HG02885 (cell line): ENCODE data around the gene FAAP100.
A peak's percentile ranks its signal among the peaks of the same experiment; 100 is the strongest.

ENCODE experiments used
- ATAC-seq: cut with Tn5 transposase; IDR thresholded peaks from one replicate; pipeline ENCODE4 v1.9.1; 2021; ENCODE audit warnings: mild to moderate bottlenecking; ENCODE audit not compliant: unreplicated experiment, poor library complexity

The FAAP100 gene

DNA sequence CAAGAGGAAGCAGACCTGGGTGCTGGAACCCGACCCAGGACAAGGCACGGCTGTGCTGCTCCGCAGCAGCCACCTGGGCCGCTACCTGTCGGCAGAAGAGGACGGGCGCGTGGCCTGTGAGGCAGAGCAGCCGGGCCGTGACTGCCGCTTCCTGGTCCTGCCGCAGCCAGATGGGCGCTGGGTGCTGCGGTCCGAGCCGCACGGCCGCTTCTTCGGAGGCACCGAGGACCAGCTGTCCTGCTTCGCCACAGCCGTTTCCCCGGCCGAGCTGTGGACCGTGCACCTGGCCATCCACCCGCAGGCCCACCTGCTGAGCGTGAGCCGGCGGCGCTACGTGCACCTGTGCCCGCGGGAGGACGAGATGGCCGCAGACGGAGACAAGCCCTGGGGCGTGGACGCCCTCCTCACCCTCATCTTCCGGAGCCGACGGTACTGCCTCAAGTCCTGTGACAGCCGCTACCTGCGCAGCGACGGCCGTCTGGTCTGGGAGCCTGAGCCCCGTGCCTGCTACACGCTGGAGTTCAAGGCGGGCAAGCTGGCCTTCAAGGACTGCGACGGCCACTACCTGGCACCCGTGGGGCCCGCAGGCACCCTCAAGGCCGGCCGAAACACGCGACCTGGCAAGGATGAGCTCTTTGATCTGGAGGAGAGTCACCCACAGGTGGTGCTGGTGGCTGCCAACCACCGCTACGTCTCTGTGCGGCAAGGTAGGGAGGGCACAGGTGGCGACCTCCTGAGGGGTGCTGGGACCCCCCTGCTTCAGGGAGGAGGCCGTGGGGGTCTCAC lies 23.3 kb downstream of the FAAP100 start:
- no peak for ATAC-seq

DNA sequence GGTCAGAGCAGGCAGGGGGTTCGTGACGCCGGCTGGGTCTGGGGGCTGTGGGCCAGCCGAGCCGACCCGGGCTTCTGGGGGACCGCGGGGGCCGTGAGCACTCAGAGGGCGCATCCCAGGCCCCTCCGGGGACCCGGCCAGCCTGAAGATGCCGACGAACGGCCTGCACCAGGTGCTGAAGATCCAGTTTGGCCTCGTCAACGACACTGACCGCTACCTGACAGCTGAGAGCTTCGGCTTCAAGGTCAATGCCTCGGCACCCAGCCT lies 23.8 kb downstream of the FAAP100 start:
- no peak for ATAC-seq

DNA sequence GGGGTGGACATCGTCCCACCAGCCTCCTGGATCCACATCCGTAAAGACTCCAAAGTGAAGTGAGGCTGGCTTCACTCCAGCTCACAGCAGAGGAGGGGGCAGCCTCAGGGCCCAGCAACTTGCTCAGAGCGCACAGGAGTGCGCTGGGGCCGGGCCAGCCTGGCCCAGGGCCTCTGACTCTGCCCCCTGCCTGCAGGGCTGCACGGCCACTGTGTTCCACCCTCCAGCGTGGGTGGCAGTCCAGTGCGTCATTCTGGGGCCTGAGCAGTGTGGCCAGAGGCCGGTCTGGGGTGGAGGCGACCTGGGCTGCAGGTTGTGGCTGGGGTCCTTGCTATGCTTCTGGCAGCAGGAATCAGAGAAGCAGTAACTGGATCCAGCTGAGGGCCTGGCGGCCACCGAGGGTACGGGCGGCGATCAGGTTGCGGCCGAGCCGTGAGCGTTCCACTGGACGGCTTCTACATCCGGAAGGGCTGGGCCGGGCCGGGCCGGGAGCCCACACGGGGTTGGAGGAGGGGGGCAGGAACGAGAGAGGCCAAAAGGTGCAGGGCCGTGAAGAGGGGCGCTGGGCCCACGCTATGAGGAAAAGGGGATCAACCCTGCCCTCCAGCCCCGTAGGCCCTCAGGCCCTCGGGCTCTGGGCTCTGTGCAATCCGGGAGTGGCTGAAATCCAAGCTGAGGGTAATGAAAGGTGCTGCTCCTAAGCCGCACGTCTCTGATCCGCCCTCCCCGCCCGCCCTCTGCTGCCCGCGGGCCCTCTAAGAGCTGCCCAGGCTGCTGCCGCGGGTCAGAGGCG lies 24.4 kb downstream of the FAAP100 start, which contains the start of gene FSCN2:
Gene FSCN2 (plus strand): TSS at position 787 of the 793 bp plus-strand sequence. CDS start 155 bp downstream, outside the sequence.
- ATAC-seq: no peak

DNA sequence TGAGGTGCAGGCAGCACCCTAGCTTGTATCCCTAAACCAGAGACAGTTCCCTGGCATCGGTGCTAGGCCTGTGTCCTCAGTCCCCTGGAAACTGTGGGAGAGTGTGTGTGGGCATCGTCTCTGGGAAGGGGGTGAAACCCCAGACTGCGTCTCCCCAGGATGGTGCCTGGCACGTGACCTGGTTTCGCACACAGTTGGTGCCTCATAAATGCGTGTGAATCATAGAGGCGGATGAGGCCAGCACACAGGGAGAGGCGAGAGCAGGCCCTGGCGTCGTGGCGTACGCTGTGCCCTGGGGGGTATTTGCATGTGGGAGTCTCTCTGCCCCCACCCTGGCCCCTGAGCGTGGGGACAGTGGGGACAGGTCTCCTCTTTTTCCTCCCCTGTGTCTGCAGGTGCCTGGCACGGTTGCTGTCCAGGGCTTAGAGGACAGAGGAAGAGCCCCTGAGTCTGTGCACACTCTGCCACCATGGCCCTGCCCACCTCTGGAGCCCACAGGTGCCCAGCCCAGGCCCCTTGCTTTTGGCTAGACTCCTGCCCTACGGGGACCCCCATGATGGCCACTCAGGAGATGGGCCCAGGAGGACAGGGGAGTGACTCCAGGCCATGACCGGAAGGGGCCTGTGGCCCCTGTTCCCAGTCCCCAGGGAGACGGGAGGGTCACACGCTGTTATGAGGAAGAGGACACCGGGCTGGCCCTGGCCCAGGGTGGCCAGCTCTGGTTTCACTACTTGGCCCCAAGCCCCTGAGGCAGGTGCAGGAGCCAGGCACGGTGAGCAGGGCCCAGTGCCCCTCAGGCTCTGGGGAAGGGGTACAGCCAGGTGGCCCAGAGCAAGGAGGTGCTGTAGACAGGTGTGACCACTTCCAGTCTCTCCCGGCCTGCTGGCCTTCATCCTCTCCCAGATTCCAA lies 25.2 kb downstream of the FAAP100 start:
- ATAC-seq: no peak

DNA sequence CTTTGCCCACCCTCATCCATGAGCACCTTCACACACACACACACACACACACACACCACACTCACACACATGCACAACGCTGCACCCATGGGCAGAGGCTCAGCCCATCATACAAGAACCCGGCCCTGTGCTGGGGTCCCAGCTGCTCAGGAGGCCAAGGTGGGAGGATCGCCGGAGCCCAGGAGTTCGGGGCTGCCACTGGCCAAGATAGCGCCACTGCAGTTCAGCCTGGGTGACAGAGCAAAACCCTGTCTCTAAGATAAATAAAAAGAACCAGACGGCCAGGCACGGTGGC lies 27.3 kb downstream of the FAAP100 start:
- ATAC-seq: no peak

DNA sequence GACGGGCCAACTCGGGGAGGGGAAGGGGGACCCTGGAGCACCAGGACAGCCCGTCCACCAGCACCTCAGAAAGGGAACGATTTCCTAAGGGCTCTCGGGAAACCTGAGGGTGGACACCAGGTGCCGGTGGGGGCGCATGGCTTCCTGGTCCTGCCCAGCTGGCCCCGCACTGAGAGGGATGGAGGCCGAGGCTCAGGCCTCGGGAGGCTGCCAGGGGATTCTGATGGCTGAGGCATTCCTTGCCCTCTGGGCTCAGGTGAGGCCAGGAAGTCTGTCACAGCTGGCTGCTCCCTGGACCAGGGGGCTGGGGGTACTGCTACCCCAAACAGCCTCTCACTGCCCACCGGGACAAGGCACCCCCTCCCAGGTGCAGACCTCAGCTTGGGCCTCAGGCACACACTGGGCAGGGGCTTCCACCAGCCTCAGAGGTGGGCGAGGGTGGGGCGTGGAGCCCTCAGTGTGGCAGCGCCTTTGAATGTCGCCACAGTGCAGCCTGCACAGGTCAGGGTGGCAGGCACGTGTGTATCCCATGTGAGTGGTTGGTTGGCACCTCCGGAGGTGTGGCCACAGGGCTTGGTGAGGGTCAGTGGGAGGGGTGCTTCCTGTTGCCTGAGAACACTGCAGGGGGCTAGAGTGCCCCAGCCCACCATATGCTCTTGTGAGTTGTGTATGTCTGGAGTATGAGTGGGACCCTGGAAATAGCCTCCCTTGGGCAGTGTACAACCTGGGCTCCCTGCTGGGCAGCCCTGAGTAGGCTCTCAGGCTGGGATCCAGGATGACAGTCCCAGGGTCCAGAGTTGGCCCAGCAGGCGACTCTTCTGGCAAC lies 27.9 kb downstream of the FAAP100 start:
- ATAC-seq: no peak

DNA sequence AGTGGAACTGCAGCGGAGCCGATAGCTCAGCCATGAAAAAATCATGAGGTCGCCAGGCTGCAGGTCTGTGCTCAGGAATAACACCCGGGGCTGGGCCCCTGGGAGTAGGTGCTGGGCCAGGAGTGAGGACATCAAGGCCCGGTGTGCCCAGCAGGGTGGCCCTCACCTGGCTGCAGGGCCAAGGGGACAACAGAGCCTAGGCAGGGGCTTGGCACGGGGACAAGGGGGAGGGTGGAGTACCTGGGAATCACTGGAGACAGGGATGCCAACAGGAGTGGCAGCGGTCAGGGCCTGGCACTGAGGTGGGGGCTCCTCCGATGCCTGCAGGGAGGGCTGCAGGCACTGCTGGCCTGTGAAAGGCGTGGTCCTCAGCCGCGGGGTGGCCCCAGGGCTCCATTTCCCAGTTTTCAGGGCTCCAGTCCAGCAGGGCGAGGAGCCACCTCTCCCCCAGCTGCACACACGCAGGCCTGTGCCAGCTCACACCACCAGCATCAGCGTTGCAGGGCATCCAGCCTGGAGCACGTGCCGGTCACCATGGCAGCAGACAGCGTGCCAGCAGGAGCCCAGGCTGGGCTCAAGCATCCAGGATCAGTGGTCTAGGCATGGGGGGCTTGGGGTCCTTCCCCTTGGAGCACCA lies 28.6 kb downstream of the FAAP100 start:
- no peak for ATAC-seq

DNA sequence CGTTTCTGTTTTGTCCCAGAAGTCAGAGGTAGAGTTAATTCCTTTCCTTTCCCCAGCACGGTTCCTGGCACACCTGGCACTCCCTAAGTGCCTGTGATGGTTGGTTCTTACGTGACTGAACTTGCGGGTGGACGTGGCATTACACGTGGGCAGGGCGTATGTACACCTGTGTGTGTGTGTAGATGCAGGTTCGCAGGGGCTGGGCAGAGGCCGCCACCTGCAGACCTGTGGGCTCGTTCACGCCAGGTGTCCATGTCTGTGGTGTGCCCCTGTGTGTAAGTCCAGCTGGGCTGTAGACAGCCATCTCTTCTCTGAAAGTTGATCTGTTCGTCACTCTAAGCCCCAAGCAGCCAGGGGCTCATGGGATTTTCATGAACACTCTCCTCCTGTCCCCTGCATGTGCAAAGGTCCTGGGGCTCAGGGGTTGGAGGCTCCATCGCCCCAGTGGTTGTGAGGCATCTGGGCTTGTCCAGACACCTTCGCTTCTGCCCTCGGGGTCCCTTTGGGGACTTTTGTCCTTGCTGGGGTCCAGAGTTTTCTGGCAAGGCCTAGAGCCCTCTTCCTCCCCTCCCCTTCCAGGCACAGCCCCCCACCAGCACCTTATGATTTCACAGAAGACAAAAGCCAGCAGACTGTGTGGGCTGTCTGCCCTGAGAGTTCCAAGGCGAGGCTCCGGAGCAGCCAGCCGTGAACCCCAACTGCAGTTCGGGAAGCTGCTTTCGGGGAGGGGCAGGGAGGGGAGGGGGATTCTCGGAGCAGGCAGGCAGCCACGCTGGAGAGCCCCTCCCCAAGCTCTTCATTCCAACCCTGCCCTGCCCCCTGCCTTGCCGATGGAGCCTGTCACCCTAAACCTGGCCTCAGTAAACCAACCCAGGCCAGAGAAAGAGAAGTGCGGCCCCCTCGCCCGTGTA lies 29.4 kb downstream of the FAAP100 start:
- ATAC-seq: no peak

DNA sequence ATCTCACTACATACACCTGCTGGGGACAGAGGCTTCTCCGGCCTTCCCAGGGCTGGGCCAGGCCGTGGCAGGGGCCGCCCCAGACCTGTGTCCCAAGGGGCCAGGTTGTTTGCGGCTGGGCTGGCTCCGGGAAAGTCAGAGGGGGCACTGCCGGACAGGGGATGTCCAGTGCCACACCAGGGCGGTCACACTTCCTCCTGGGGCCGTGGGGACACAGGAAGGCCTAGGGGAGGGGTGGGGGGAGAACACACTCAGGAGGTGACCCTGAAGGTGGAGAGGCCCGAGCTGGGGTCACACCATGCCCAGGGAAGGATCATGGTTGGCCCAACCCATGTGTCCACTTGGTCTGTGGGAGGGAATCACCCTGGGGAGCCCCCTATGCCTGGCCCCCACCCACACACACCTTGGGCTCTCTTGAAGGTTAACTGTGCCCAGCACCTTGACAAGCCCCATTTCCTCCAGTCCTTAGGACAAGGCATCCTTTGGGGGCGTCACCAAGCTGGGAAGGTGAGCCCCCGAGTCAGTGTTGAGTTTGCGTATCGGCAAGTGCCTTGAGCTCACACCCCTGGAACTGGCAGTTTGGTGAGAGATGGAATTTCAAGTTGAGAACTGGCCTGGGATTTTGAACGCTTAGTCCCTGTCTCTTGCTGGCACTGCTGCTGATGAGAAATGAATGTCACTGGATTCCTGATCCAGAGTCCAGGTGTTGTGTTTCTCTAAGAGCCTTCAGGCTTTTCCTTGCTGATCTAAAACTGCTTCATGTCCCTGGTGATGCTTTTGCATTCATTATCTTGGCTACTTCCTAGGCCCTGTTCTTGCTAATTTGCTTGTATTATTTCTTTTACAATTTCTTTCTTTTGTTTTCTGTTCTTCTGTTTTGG lies 31.9 kb downstream of the FAAP100 start:
- no peak for ATAC-seq

DNA sequence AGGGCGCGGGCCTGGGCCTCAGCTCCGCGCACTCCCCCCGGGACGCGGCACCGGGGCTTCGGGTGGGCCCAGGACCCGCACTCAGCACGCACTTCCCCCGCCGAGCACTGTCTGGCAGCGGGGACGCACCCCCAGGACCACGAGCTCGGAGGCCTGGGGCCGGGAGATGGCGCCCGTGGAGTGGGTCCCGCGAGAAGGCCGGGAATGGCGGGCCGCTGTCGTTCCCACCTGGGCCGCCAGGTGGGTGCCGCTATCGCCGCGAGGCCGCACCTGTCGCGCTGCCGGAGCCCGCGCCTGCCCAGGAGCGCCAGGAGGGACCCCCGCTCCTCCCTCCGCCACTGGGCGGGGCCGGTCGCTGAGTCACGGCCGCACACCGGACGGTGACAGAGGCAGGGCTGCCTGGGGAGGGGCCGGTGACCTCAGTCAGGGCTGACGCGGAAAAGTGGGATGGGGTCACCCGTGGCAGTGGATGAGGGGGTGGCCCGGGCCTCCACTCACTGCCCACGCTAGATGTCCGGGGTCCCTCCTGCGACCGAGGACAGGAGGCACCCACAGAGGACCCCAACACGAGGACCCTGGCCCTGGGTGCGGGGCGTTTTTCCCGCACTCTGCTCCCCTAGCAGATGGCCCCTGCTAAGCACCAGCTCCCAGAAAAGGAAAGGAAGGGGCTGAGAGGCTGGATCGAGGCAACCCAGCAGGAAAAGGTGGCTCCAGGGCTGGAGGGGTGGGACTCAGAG lies 32.7 kb downstream of the FAAP100 start:
- ATAC-seq: no peak

DNA sequence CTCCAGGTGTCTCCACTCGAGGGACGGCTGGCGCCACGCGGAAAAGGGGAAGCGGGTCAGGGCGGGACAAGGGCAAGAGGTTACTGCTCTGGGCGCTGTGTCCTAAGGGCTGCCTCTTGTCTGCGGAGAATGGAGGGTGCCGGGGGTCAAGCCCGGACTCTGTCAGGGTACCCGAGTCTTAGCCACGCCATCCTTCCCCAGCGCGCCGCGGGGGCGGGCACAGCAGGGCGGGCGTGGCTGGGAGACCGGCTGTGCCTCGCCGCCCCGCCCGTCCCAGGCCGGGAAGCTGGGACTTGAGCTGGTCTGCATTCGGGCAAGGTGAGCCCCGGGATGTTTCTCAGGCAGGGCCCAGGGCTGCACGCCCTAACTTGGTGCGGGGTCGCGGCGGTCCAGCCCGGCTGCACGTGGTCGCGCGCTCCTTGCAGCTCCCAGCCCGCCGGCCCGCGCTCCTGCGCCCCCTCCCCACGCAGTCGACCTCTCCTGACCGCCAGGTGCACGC lies 33.3 kb downstream of the FAAP100 start:
- no peak for ATAC-seq

DNA sequence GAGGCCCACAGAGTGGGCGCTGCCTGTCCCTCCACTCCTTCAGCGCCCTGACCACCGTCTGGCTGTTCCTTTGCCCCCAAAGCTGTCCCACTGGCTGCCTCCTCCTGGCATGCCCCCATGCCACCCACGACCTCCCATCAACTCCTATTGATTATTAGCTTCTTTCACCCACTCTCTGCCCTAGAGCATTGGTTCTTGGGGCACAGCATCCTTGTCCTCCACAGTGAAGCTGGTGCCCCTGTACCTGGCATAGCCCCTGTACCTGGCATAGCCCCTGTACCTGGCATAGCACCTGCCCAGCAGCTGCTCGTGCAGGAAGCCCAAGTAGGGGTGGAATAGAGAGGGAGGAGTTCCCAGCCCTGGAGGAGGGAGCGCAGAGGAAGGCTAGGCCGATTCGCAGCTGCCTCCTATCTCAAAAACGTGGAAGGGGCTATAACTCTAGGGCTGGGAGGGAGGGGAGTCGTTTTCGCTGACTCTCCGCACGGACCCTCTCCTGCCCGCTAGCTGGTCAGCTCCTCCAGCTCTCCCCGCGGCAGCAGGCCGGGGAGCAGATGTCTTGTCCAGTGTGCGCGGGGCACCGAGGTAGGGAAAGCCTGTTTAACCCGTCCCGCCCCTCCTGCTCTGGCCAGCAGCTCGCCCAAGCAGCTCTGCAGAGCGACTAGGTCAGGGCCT lies 33.9 kb downstream of the FAAP100 start:
- ATAC-seq: no peak

DNA sequence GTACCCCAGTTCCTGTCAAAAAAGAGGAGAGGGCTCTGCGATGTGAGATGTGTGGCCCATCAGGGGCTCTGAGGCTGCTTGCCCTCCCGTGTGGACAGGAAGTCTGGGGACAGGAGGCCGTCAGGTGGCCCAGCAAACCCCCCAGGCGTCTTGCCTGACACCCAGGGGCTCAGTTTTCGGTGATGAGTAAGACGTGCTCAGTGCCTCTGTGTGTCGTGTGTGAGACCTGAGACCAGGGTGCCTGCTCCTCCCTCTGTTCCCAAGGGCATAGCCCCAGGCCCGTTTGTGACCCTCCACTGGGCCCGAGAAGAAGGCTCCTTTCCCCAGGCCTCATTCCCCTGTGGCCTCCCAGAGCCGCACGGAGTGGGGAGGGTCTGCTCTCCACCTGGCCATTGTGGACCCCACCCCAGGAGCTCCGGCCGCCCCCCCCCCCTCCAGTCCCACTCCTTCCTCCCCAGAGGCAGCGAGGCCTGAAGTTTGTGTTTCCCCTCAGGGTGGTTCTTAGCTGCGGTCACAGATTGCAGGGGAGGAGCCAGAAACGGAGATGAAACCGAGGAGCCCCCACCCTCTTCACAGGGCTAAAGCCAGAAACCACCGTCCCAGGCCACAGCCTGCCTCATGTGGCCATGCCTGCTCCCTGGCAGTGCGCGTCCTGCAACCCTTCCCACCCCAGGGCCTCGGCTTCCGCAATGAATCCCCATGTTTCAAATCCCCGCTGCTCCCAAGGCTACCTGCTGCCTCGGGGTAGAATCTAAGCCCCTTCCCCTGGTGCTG lies 34.6 kb downstream of the FAAP100 start:
- ATAC-seq: peak; percentile 20

DNA sequence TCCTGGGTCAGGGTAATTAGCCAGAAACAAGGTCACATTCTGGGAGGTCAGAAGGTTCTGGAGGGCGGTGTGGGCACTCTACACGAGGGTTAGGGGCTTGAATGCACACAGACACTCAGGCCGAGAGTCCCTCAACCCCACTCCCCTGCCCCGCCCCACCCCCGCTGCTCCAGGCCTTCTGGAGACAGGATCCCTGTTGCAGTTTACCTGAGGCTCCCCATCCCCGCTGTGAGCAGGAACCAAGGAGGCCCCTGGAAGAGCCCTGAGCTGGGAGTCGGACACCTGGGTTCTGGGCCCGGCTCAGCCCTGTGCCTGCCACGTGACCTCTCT lies 35.2 kb downstream of the FAAP100 start:
- ATAC-seq: no peak

DNA sequence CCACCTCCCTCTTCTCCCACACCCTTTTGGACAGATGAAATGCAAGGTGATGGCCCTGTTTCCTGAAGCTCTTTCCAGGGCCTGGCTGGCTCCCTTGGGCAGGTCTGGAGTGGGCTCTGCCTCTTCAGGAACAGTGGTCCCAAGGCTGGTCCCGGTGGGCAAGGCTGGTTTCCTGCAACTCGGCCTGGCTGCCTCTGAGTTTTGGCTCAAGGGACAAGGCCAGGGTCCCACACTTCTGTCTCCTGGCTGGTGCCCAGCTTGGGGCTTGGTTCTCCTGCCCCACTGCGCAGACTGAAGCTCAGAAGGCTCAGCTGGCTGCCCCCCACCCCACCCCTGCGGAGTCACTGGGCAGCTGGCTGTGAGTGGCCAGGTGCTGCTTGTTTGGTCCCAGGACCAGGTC lies 35.7 kb downstream of the FAAP100 start:
- ATAC-seq: no peak

DNA sequence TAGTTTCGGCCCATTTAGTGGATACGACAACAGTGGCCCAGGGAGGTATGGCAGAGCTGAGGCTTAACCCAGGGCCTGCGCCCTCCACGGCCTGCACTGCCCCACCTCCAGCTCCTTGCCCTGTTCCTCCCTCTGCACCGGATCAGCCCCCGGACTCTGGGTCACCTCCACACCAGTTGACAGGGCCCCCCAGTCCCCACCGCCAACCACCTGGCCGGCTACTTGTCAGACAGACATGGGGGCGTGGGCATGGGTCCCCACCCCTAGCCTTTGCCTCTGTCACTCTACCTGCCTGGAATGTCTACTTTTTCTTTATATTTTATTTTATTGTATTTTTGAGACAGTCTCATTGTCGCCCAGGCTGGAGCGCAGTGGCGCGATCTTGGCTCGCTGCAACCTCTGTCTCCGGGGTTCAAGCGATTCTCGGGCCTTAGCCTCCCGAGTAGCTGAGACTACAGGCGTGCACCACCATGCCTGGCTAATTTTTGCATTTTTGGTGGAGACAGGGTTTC lies 36.6 kb downstream of the FAAP100 start:
- no peak for ATAC-seq
